OCI-LY7 (cell line): ENCODE measurements around the gene WDR77. TPM values are rescaled to one million over a fixed set of nuclear protein-coding genes. Genes with fewer than 3 reads are reported as not detected.

Experiments used
- BruUV-seq: library from RNA; stranded (reverse); fragments of 400-500 nt; replicated peaks from 2 replicates; lab custom pipeline; 2021; lab: Mats Ljungman, UMichigan
- CTCF ChIA-PET: fragments of 300-600 bp; sonication (Branson Sonifier 250); formaldehyde crosslinking; loops from one replicate; lab custom pipeline; 2022; ENCODE audit warnings: antibody characterized with exemption; ENCODE audit not compliant: unreplicated experiment; lab: Charles Lee
- POLR2A ChIA-PET: fragments of 300-600 bp; sonication (Branson Sonifier 250); formaldehyde crosslinking; loops from one replicate; lab custom pipeline; 2022; ENCODE audit warnings: antibody characterized with exemption; lab: Charles Lee
- DNase-seq: peaks from one replicate; pipeline ENCODE4 v3.0.0-alpha.2; 2015; ENCODE audit warnings: low spot score
- H2AFZ ChIP-seq: fragments of 200-600 bp; sonication (generic), shearing (Covaris generic); 2 replicates; pipeline ENCODE4 v1.6.1; 2014; ENCODE audit warnings: mild to moderate bottlenecking, antibody characterized with exemption, low read length, moderate library complexity
- H3K27ac ChIP-seq: fragments of 200-600 bp; sonication (generic); 2 replicates; pipeline ENCODE4 v1.5.1; 2014; ENCODE audit warnings: mixed run types, low read depth, mild to moderate bottlenecking, moderate library complexity, low read length, inconsistent platforms; ENCODE audit not compliant: poor library complexity, severe bottlenecking
- H3K36me3 ChIP-seq: fragments of 200-600 bp; sonication (generic); 2 replicates; pipeline ENCODE4 v1.6.1; 2014; ENCODE audit warnings: mild to moderate bottlenecking, antibody characterized with exemption, low read length, moderate library complexity, mixed read lengths; ENCODE audit not compliant: insufficient read depth
- H3K4me1 ChIP-seq: fragments of 200-600 bp; sonication (generic); 2 replicates; pipeline ENCODE4 v1.5.1; 2014; ENCODE audit warnings: mild to moderate bottlenecking, low read length; ENCODE audit not compliant: insufficient read depth, poor library complexity, severe bottlenecking
- H3K4me2 ChIP-seq: fragments of 200-600 bp; sonication (generic); 2 replicates; pipeline ENCODE4 v1.6.1; 2014; ENCODE audit warnings: mild to moderate bottlenecking, low read length
- H3K4me3 ChIP-seq: fragments of 200-600 bp; sonication (generic); 2 replicates; pipeline ENCODE4 v1.5.1; 2014; ENCODE audit warnings: mild to moderate bottlenecking, low read depth, low read length; ENCODE audit not compliant: poor library complexity, severe bottlenecking
- H3K79me2 ChIP-seq: fragments of 200-600 bp; sonication (generic); 2 replicates; pipeline ENCODE4 v1.6.1; 2016; ENCODE audit warnings: low read depth, mild to moderate bottlenecking, low read length, moderate library complexity, mixed read lengths; ENCODE audit not compliant: insufficient read depth
- H3K9me2 ChIP-seq: fragments of 200-600 bp; sonication (generic); 2 replicates; pipeline ENCODE4 v1.6.1; 2016; ENCODE audit warnings: mild to moderate bottlenecking, low read length, mixed read lengths; ENCODE audit not compliant: insufficient read depth
- H3K9me3 ChIP-seq: fragments of 200-600 bp; sonication (generic); 2 replicates; pipeline ENCODE4 v1.6.1; 2014; ENCODE audit warnings: mild to moderate bottlenecking, mixed run types, low read length, mixed read lengths
- H4K20me1 ChIP-seq: fragments of 200-600 bp; sonication (generic); 2 replicates; pipeline ENCODE4 v1.6.1; 2014; ENCODE audit warnings: mild to moderate bottlenecking, antibody characterized with exemption, low read length, moderate library complexity, mixed read lengths; ENCODE audit not compliant: insufficient read depth
- EZH2phosphoT487 ChIP-seq: fragments of 200-600 bp; sonication (generic); IDR thresholded peaks from 2 replicates; pipeline ENCODE4 v1.6.1; 2018; ENCODE audit warnings: low read depth, borderline replicate concordance, mild to moderate bottlenecking, mixed run types, antibody characterized with exemption, low read length, moderate library complexity, mixed read lengths
- intact Hi-C: fragments of 100-400 bp; cut with micrococcal nuclease; formaldehyde crosslinking; loops from one replicate; pipeline ENCODE4 v1.10.0; 2022; ENCODE audit not compliant: unreplicated experiment
- total RNA-seq, 2 experiments: library from RNA; depleted of rRNA in 1 of 2; stranded (reverse); fragments of >200 nt in 1 of 2; shearing (Covaris generic) in 1 of 2; gene quantifications; 2 replicates each; pipeline ENCODE4 v1.2.3, GENCODE V29; 2014 to 2022
- TF ChIP-seq, protein P1 (sequence below): fragments of 200-600 bp; sonication (generic); conservative IDR thresholded peaks from 2 replicates; pipeline ENCODE4 v1.5.1; 2014; ENCODE audit warnings: mild to moderate bottlenecking, antibody characterized with exemption, low read length, moderate library complexity, mixed read lengths

WDR77 gene
- total RNA-seq, 2 experiments from 2014 or later, result 66.4 to 97.3 TPM

DNA sequence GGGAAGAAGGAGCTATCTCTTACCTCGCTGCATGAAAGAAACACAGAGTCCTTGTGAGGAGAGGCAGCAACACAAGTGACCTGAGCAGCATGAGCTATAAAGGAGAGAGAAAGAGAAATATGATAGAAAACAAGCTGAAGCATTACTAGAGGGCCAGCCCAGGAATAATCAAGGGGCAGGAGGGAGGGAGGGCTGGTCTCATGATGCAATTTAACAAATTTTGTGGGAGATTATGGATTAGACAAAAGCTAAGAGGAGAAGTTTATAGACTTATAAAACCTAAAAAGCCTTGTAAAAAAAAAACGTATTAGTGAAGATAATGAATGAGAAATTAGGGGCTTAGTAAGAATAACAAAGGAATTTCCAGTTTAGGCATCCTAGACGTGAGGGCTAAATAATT, 5.0 kb downstream of the WDR77 start:
- intact Hi-C loops, result loop anchor here (10.0 kb wide), 1 partner anchor 99 kb away; no protein-coding TSS in a partner anchor
- Histone ChIP-seq H3K4me3 (no peak overlapping the region), H3K36me3 (peaks cover 90% of the 10 kb centered on the region), H4K20me1 (peaks cover 17% of the 10 kb centered on the region; the same call in 1 of the 2 replicates), H3K9me3 (no peaks in the 10 kb centered on the region), H3K27ac (no peak overlapping the region), H3K9me2 (no peaks in the 10 kb centered on the region), H3K4me1 (peaks cover 16% of the 10 kb centered on the region), H3K4me2 (no peak overlapping the region), H3K79me2 (peaks cover 42% of the 10 kb centered on the region), H2AFZ (no peak overlapping the region)
- ChIA-PET CTCF (no interaction called here), POLR2A (interaction anchor here (0.6 kb wide), 1 partner anchor 33 kb away, joined by 4 read pairs; no protein-coding TSS in a partner anchor)
- TF ChIP-seq EZH2phosphoT487, result no peak
- TF ChIP-seq, protein P1, sequence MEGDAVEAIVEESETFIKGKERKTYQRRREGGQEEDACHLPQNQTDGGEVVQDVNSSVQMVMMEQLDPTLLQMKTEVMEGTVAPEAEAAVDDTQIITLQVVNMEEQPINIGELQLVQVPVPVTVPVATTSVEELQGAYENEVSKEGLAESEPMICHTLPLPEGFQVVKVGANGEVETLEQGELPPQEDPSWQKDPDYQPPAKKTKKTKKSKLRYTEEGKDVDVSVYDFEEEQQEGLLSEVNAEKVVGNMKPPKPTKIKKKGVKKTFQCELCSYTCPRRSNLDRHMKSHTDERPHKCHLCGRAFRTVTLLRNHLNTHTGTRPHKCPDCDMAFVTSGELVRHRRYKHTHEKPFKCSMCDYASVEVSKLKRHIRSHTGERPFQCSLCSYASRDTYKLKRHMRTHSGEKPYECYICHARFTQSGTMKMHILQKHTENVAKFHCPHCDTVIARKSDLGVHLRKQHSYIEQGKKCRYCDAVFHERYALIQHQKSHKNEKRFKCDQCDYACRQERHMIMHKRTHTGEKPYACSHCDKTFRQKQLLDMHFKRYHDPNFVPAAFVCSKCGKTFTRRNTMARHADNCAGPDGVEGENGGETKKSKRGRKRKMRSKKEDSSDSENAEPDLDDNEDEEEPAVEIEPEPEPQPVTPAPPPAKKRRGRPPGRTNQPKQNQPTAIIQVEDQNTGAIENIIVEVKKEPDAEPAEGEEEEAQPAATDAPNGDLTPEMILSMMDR, result no peak
- BruUV-seq, result no TSS peak
- DNase-seq, result no peak

DNA sequence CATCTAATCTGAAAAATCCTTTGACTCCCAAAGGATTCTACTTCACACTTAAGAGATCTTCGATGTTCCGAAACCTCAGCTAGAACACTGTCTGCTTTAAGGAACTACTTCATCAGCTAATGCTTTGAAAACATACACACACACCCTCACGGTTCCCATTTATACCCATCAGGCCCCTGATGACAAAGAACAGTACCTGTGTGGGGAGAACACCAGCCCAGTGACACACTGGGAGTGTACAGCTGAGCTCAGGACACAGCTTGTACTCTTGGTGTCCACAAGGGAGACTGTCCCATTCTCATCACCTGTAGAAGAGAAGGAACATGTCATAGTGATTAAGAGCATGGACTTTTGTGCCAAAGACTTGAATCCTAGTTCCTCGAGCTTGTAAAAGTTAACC, 6.6 kb downstream of the WDR77 start:
- Histone ChIP-seq H3K9me2 (no peaks in the 10 kb centered on the region), H3K9me3 (no peaks in the 10 kb centered on the region), H3K4me3 (no peak overlapping the region), H2AFZ (no peak overlapping the region), H3K4me2 (no peak overlapping the region), H3K36me3 (peaks cover 100% of the 10 kb centered on the region), H3K79me2 (peaks cover 26% of the 10 kb centered on the region), H3K4me1 (peaks cover 11% of the 10 kb centered on the region), H4K20me1 (0 out of 2 replicates have a peak, but pooled peaks cover 7% of the 10 kb centered on the region), H3K27ac (no peak overlapping the region)
- ChIA-PET CTCF (no interaction called here), POLR2A (interaction anchor here (1.1 kb wide), 1 partner anchor 9 kb away, joined by 3 read pairs; no protein-coding TSS in a partner anchor)
- no peak for DNase-seq
- TF ChIP-seq, protein P1, result no peak
- TF ChIP-seq EZH2phosphoT487, result no peak
- intact Hi-C loops, result loop anchor here (10.0 kb wide), 1 partner anchor 98 kb away; no protein-coding TSS in a partner anchor
- no TSS peak for BruUV-seq

DNA sequence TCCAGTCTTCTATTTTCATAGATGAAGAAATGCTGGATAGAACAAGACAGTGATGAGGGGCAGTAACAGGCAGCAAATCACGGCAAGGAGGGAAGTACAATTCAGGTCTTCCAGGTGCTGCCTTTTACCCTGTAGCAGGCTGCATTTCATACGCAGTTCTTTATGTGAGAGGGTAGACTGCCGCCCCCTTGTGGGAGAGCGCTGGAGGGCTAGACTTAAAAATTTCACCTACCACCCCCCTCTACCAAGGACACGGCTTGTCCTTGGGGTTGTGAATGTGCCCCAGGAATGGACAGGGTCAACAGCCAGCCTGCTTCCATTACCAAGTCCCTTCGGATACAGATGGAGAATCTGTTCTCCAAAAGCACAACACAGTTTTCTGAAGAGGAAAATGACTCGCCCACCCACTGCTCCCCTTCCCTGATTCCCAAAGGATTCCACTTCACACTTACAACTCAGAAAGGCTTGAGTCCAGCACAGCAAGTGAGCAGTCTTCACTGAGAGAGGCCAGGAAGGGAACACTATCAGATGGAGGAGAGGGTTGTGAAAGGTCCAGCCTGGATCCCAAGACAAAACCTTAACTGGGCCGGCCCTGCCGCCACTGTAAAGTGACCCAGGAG, 7.4 kb downstream of the WDR77 start:
- H3K9me3 ChIP-seq, result no peaks in the 10 kb centered on the region
- H3K4me1 ChIP-seq, result peaks cover 4% of the 10 kb centered on the region
- H3K4me2 ChIP-seq, result no peak overlapping the region
- ChIA-PET CTCF (interaction anchor here (0.6 kb wide), 1 partner anchor 218 kb away, joined by 3 read pairs; no protein-coding TSS in a partner anchor), POLR2A (interaction anchor here (1.0 kb wide), 1 partner anchor 222 kb away, joined by 3 read pairs; no protein-coding TSS in a partner anchor)
- TF ChIP-seq, protein P1, result peak; percentile 94
- no peak for TF ChIP-seq EZH2phosphoT487
- H2AFZ ChIP-seq, result no peak overlapping the region
- 0 out of 2 replicates have a peak, but pooled peaks cover 3% of the 10 kb centered on the region for H4K20me1 ChIP-seq
- no peak overlapping the region for H3K27ac ChIP-seq
- H3K9me2 ChIP-seq, result no peaks in the 10 kb centered on the region
- peak; percentile 79 for DNase-seq
- H3K36me3 ChIP-seq, result peaks cover 100% of the 10 kb centered on the region
- intact Hi-C loops, result loop anchor here (1.0 to 10.0 kb wide), 2 partner anchors 97 to 218 kb away; no protein-coding TSS in a partner anchor
- peaks cover 18% of the 10 kb centered on the region for H3K79me2 ChIP-seq
- no peak overlapping the region for H3K4me3 ChIP-seq
- no TSS peak for BruUV-seq
